GM12878 (cell line): ENCODE measurements around the gene DHCR24. TPM values are rescaled to one million over a fixed set of nuclear protein-coding genes. Genes with fewer than 3 reads are reported as not detected.

Experiments used
- ATAC-seq: fragments of 200-7000 bp; cut with Tn5 transposase; 3 replicates; pipeline ENCODE4 v1.9.1; 2020; ENCODE audit warnings: mild to moderate bottlenecking, moderate library complexity
- BruUV-seq: library from RNA; stranded (reverse); fragments of 400-500 nt; replicated peaks from 2 replicates; lab custom pipeline; 2021; lab: Mats Ljungman, UMichigan
- CTCF ChIA-PET: fragments of 300-600 bp; sonication (Branson Sonifier 250); formaldehyde crosslinking; extraction: SDS; loops from one replicate; lab custom pipeline; 2021; ENCODE audit warnings: inconsistent platforms; lab: Yijun Ruan, JAX
- POLR2A ChIA-PET: fragments of 350-600 bp; formaldehyde crosslinking; extraction: SDS; loops from one replicate; lab custom pipeline; 2021; ENCODE audit warnings: inconsistent platforms; lab: Charles Lee
- RAD21 ChIA-PET: fragments of 300-600 bp; sonication (Branson Sonifier 250); formaldehyde crosslinking; loops from one replicate; lab custom pipeline; 2023; ENCODE audit warnings: antibody characterized with exemption; ENCODE audit not compliant: unreplicated experiment; lab: Charles Lee
- SMC1A ChIA-PET: fragments of 300-600 bp; sonication (Branson Sonifier 250); formaldehyde crosslinking; loops from one replicate; lab custom pipeline; 2023; ENCODE audit not compliant: unreplicated experiment, uncharacterized antibody; lab: Charles Lee
- DNase-seq: peaks from one replicate; pipeline ENCODE4 v3.0.0-alpha.2; 2011; ENCODE audit warnings: low read depth, low spot score
- FAIRE-seq: peaks from 3 replicates; lab custom pipeline; 2011; peaks lifted over from hg19 to GRCh38; lab: Jason Lieb, UNC
- H2AFZ ChIP-seq: 2 replicates; pipeline ENCODE4 v1.6.0; 2011; ENCODE audit warnings: low read depth, low read length, control low read depth; ENCODE audit not compliant: control insufficient read depth
- H3K27ac ChIP-seq: 2 replicates; pipeline ENCODE4 v1.5.1; 2011; ENCODE audit warnings: control low read depth; ENCODE audit not compliant: control insufficient read depth, insufficient read depth
- H3K27me3 ChIP-seq, 2 experiments: replicated peaks in 1 of 2; 2 replicates each; pipeline versions ENCODE4 v1.6.0 to v1.6.1; 2011; ENCODE audit warnings: low read length in 1 of 2; ENCODE audit not compliant: control insufficient read depth in 2 of 2, insufficient read depth in 2 of 2
- H3K36me3 ChIP-seq, 2 experiments: 2 replicates each; pipeline ENCODE4 v1.5.1; 2011; ENCODE audit warnings: low read length in 1 of 2; ENCODE audit not compliant: control insufficient read depth in 2 of 2, insufficient read depth in 2 of 2
- H3K4me1 ChIP-seq: 2 replicates; pipeline ENCODE4 v1.6.1; 2011; ENCODE audit warnings: mild to moderate bottlenecking, low read length, moderate library complexity, mixed read lengths; ENCODE audit not compliant: control insufficient read depth, insufficient read depth
- H3K4me2 ChIP-seq: 2 replicates; pipeline ENCODE4 v1.6.0; 2011; ENCODE audit warnings: control low read depth; ENCODE audit not compliant: control insufficient read depth, insufficient read depth
- H3K4me3 ChIP-seq: fragments of 200-600 bp; sonication (generic); 2 replicates; pipeline ENCODE4 v1.5.1; 2016
- H3K79me2 ChIP-seq: 2 replicates; pipeline ENCODE4 v1.6.0; 2011; ENCODE audit warnings: low read length; ENCODE audit not compliant: control insufficient read depth, insufficient read depth
- H3K9ac ChIP-seq: 2 replicates; pipeline ENCODE4 v1.8.0; 2011; ENCODE audit warnings: low read length, control low read depth, mixed read lengths; ENCODE audit not compliant: control insufficient read depth, insufficient read depth
- H3K9me3 ChIP-seq: replicated peaks from 3 replicates; pipeline ENCODE4 v1.5.1; 2011; ENCODE audit warnings: mild to moderate bottlenecking, low read length; ENCODE audit not compliant: control insufficient read depth, insufficient read depth
- H4K20me1 ChIP-seq: 2 replicates; pipeline ENCODE4 v1.6.0; 2011; ENCODE audit not compliant: control insufficient read depth, insufficient read depth
- DPF2 ChIP-seq: fragments of 450-650 bp; IDR thresholded peaks from 2 replicates; pipeline ENCODE4 v1.6.1; 2017; ENCODE audit warnings: mild to moderate bottlenecking
- FOXM1 ChIP-seq: IDR thresholded peaks from 2 replicates; pipeline ENCODE4 v1.6.1; 2012; ENCODE audit warnings: low read depth, mild to moderate bottlenecking, inconsistent platforms, low read length, moderate library complexity
- HDAC6 ChIP-seq: fragments of 200-600 bp; sonication (generic); IDR thresholded peaks from one replicate; pipeline ENCODE4 v1.8.0; 2017; ENCODE audit warnings: antibody characterized with exemption; ENCODE audit not compliant: unreplicated experiment
- HDGF ChIP-seq: fragments of 450-650 bp; IDR thresholded peaks from 2 replicates; pipeline ENCODE4 v1.6.1; 2016; ENCODE audit warnings: antibody characterized with exemption
- JUND ChIP-seq: IDR thresholded peaks from 2 replicates; pipeline ENCODE4 v1.6.1; 2012; ENCODE audit warnings: low read depth, mild to moderate bottlenecking, low read length, improper control_type of control experiment, moderate library complexity
- MXI1 ChIP-seq: fragments of 150-350 bp; IDR thresholded peaks from 2 replicates; pipeline ENCODE4 v1.6.1; 2011; ENCODE audit warnings: low read depth, mild to moderate bottlenecking, inconsistent platforms, low read length, improper control_type of control experiment
- MYB ChIP-seq: fragments of 150-350 bp; IDR thresholded peaks from 2 replicates; pipeline ENCODE4 v1.6.1; 2014; ENCODE audit warnings: mild to moderate bottlenecking, low read depth, low read length, borderline replicate concordance
- POLR2A ChIP-seq: IDR thresholded peaks from 2 replicates; pipeline ENCODE4 v1.6.1; 2011; ENCODE audit warnings: low read depth, mild to moderate bottlenecking, low read length
- SUZ12 ChIP-seq: fragments of 200-600 bp; sonication (generic); IDR thresholded peaks from one replicate; pipeline ENCODE4 v1.6.1; 2018; ENCODE audit warnings: antibody characterized with exemption, mild to moderate bottlenecking; ENCODE audit not compliant: unreplicated experiment
- WRNIP1 ChIP-seq: IDR thresholded peaks from 2 replicates; pipeline ENCODE4 v1.6.1; 2011; ENCODE audit warnings: low read depth, low read length, improper control_type of control experiment, borderline replicate concordance
- YY1 ChIP-seq: IDR thresholded peaks from 2 replicates; pipeline ENCODE4 v1.6.1; 2011; ENCODE audit warnings: low read depth, mild to moderate bottlenecking, low read length
- ZNF622 ChIP-seq: fragments of 450-650 bp; IDR thresholded peaks from 2 replicates; pipeline ENCODE4 v1.6.1; 2017; ENCODE audit warnings: mild to moderate bottlenecking, inconsistent platforms
- ZSCAN29 ChIP-seq: fragments of 450-650 bp; IDR thresholded peaks from 2 replicates; pipeline ENCODE4 v1.6.1; 2017; ENCODE audit warnings: mild to moderate bottlenecking, moderate library complexity
- WGBS: methylation state at CpG from one replicate; pipeline ENCODE4 v1.1.6; 2016; ENCODE audit warnings: low lambda C conversion rate; ENCODE audit not compliant: insufficient replicate concordance, insufficient coverage; ENCODE audit errors: missing lambda C conversion rate; 5-methylcytosine and 5-hydroxymethylcytosine counted together
- in situ Hi-C: fragments of 300-500 bp; cut with MboI; formaldehyde crosslinking; loops from 9 replicates; pipeline ENCODE4 v1.14.3; 2018; ENCODE audit warnings: mixed read lengths
- intact Hi-C: fragments of 100-400 bp; cut with micrococcal nuclease; formaldehyde crosslinking; loops from one replicate; pipeline ENCODE4 v1.14.2; 2022; ENCODE audit not compliant: unreplicated experiment
- polyA plus RNA-seq, 11 experiments: library from polyadenylated mRNA; depleted of rRNA in 4 of 11; unstranded in 6 of 11; stranded (reverse) in 5 of 11; fragments of >200 nt; fragmentation: Nextera tagmentation in 4 of 11; fragmentation: Illumina TruSeq in 1 of 11; extraction: Ambion mirVana in 4 of 11; extraction: Trizol in 1 of 11; gene quantifications; 1 replicate in 1 of 11; 2 replicates in 10 of 11; pipeline versions ENCODE4 v1.2.1 to v1.2.3, GENCODE V29; 2011 to 2016; ENCODE audit warnings: inconsistent platforms in 2 of 11, missing spikeins in 2 of 11, low read depth in 1 of 11
- total RNA-seq, 4 experiments: library from RNA; depleted of rRNA in 3 of 4; stranded (reverse); fragments of >200 nt in 3 of 4; fragmentation: Illumina TruSeq in 1 of 4; extraction: Trizol in 1 of 4; gene quantifications; 2 replicates each; pipeline versions ENCODE4 v1.2.1 to v1.2.3, GENCODE V29; 2013 to 2021
- TF ChIP-seq, protein P1 (sequence below): IDR thresholded peaks from 2 replicates; pipeline ENCODE4 v1.6.1; 2012; ENCODE audit warnings: low read depth, low read length, improper control_type of control experiment
- TF ChIP-seq, protein P2 (sequence below): fragments of 450-650 bp; IDR thresholded peaks from 2 replicates; pipeline ENCODE4 v1.6.1; 2018; ENCODE audit warnings: borderline replicate concordance, mild to moderate bottlenecking; ENCODE audit not compliant: partially characterized antibody
- TF ChIP-seq, protein P3 (sequence below): fragments of 450-650 bp; IDR thresholded peaks from 2 replicates; pipeline ENCODE4 v1.6.1; 2017; ENCODE audit warnings: mild to moderate bottlenecking, moderate library complexity

Gene DHCR24
- total and polyA plus RNA-seq, 10 of the 15 experiments (the other 5 are each of a cell fraction or from before 2014, with no cell fraction given), result 23.3 to 169 (median 120) TPM

DNA sequence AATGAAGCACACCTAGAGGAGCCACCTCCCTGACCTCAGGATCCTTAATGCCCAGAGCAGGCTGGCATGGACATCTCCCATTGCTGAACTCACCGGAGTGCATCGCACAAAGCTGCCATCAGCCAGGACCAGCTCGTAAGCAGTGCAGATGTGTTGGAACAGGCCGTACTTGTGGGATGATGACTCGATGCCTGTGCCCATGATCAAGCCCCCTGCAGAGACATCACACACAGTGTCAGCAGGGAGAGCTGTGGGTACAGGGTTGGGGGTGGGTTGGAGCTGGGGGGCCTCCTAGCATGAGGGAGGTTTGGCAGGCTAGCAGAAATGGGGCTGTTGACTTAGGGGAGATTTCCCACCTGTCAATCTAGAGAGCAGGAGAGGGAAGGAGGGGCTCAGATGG is 12.0 kb downstream of the DHCR24 start:
- ATAC-seq (no peak), DNase-seq (no peak), FAIRE-seq (no peak)
- CTCF ChIA-PET, result interaction anchor here (1.0 to 1.8 kb wide), 3 partner anchors 11 to 70 kb away, joined by 3 to 5 read pairs (median 3); no protein-coding TSS in a partner anchor
- no TSS peak for BruUV-seq
- H3K4me1 ChIP-seq, result no peaks in the 10 kb centered on the region
- H4K20me1 ChIP-seq, result no peaks in the 10 kb centered on the region
- whole genome bisulfite sequencing, result 99% methylated on average over 5 of the region's 5 CpGs
- SMC1A ChIA-PET, result interaction anchor here (5.0 kb wide), 1 partner anchor 11 kb away, joined by 28 read pairs; the partner anchor contains the start of gene DHCR24
- no peak overlapping the region for H3K4me2 ChIP-seq
- H2AFZ ChIP-seq, result no peak overlapping the region
- peaks cover 34 to 40% of the 10 kb centered on the region in 2 experiments for H3K36me3 ChIP-seq
- no peak overlapping the region for H3K9ac ChIP-seq
- no peaks in the 10 kb centered on the region for H3K27me3 ChIP-seq
- in situ Hi-C loops, result no loop called here
- RAD21 ChIA-PET, result interaction anchor here (1.2 kb wide), 1 partner anchor 70 kb away, joined by 3 read pairs; no protein-coding TSS in a partner anchor
- H3K4me3 ChIP-seq, result no peak overlapping the region
- TF ChIP-seq DPF2 (no peak), FOXM1 (no peak), SUZ12 (no peak), MYB (no peak), HDAC6 (no peak), POLR2A (no peak), WRNIP1 (no peak), YY1 (no peak), HDGF (no peak), ZSCAN29 (no peak), MXI1 (no peak), JUND (no peak), ZNF622 (no peak)
- TF ChIP-seq, protein P1, sequence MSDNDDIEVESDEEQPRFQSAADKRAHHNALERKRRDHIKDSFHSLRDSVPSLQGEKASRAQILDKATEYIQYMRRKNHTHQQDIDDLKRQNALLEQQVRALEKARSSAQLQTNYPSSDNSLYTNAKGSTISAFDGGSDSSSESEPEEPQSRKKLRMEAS, result no peak
- TF ChIP-seq, protein P2, sequence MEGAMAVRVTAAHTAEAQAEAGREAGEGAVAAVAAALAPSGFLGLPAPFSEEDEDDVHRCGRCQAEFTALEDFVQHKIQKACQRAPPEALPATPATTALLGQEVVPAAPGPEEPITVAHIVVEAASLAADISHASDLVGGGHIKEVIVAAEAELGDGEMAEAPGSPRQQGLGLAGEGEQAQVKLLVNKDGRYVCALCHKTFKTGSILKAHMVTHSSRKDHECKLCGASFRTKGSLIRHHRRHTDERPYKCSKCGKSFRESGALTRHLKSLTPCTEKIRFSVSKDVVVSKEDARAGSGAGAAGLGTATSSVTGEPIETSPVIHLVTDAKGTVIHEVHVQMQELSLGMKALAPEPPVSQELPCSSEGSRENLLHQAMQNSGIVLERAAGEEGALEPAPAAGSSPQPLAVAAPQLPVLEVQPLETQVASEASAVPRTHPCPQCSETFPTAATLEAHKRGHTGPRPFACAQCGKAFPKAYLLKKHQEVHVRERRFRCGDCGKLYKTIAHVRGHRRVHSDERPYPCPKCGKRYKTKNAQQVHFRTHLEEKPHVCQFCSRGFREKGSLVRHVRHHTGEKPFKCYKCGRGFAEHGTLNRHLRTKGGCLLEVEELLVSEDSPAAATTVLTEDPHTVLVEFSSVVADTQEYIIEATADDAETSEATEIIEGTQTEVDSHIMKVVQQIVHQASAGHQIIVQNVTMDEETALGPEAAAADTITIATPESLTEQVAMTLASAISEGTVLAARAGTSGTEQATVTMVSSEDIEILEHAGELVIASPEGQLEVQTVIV, result no peak
- TF ChIP-seq, protein P3, sequence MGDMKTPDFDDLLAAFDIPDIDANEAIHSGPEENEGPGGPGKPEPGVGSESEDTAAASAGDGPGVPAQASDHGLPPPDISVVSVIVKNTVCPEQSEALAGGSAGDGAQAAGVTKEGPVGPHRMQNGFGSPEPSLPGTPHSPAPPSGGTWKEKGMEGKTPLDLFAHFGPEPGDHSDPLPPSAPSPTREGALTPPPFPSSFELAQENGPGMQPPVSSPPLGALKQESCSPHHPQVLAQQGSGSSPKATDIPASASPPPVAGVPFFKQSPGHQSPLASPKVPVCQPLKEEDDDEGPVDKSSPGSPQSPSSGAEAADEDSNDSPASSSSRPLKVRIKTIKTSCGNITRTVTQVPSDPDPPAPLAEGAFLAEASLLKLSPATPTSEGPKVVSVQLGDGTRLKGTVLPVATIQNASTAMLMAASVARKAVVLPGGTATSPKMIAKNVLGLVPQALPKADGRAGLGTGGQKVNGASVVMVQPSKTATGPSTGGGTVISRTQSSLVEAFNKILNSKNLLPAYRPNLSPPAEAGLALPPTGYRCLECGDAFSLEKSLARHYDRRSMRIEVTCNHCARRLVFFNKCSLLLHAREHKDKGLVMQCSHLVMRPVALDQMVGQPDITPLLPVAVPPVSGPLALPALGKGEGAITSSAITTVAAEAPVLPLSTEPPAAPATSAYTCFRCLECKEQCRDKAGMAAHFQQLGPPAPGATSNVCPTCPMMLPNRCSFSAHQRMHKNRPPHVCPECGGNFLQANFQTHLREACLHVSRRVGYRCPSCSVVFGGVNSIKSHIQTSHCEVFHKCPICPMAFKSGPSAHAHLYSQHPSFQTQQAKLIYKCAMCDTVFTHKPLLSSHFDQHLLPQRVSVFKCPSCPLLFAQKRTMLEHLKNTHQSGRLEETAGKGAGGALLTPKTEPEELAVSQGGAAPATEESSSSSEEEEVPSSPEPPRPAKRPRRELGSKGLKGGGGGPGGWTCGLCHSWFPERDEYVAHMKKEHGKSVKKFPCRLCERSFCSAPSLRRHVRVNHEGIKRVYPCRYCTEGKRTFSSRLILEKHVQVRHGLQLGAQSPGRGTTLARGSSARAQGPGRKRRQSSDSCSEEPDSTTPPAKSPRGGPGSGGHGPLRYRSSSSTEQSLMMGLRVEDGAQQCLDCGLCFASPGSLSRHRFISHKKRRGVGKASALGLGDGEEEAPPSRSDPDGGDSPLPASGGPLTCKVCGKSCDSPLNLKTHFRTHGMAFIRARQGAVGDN, result no peak
- TF ChIP-seq, all 136 proteins: peak for 0
- Histone ChIP-seq H3K27ac (no peak overlapping the region), H3K9me3 (no peaks in the 10 kb centered on the region), H3K79me2 (peaks cover 19% of the 10 kb centered on the region)
- intact Hi-C loops, result no loop called here
- POLR2A ChIA-PET, result no interaction called here
